ENCODE results near the gene UGCG. TPM values are rescaled to one million over a fixed set of nuclear protein-coding genes. Genes with fewer than 3 reads are reported as not detected.

The UGCG gene
- total RNA-seq, 1 experiment from 2014 or later = 192 TPM

DNA sequence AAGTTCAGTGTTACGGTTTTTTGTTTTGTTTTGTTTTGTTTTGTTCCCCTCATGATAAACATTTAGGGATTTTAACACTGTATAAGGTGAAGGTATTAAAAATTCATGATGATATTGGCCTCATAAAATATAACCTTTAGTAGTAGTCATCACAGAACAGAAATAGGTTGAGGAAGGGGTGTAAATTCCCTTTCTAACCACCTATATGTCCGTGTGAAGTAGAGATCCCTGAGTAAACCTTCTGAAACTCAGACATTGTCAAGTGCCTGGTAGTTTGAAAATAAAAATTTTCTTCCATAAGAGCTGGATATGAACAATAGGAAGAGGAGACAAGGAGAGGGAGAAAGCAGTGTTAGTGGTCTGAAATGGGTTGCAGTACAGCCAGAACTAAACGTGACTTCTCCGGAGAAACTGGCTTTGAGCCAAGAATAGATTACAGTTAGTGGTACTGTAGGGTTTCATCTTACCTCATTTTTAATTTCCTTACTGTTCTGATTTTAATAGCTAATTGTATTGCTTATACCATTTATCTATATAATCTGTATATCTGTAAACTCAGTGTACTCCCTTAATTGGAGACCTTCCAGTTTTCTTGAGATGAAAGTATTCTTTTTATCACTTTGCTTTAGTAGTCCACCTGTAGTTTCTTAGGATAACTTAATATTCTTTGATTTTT, 18.3 kb downstream of the UGCG start:
- no peak for DNase-seq (ENCODE audit: low spot score)
- in situ Hi-C loops (cut with HindIII; ENCODE audit: low sequenced_read_pairs) = no loop called here

DNA sequence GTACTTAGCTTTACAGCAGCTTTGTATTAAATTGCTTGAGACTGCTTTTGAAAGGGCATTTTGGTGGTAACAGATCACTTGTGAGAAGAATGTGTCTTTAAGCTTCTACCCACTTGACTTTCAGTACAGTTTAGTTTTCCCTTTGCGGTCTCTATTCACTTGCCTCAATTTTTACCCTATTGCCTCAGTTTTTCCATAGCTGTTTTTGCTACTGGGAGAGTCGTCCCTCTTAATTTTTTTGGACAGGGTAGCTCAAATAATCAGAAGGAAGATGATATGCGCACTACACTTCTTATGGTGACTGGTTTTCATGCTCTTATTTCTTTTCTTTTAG, 18.8 kb downstream of the UGCG start:
- no peak for DNase-seq (ENCODE audit: low spot score)
- in situ Hi-C loops (cut with HindIII; ENCODE audit: low sequenced_read_pairs) = no loop called here

DNA sequence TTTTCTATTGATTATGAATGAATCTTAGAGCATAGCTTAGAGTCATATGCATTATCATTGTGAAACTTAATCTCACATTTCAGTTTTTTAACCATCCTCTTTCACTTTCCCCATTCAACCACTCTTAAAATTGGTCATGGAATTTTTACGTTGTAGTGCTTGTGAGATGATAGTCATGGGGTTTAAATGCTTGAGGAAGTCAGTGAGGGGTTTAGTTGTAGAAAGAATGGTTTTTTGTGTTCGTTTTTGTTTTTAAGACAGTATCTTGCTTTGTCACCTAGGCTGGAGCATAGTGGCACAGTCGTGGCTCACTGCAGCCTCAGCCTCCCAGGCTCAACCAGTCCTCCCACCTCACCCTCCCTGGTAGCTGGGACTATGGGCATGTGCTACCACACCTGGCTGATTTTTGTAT, 19.6 kb downstream of the UGCG start:
- in situ Hi-C loops (cut with HindIII; ENCODE audit: low sequenced_read_pairs) = no loop called here
- DNase-seq (ENCODE audit: low spot score) = no peak

DNA sequence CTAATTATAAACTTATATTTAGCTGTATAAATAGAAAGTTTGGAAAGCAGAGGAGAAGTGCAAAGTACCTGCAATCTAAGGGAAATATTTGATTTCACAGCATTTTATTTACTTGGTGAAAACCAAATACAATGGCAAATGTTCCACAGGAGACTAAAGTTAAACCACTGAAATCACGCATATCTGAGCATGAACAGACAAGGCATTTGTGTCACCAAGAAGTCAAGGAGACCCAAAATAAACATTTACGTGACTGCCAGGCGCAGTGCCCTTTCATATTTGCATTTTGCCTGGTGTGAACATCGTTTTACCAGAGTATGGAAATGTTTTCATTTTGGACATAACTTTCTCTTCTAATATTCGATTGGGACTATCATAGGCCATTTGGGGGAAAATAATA, 20.6 kb downstream of the UGCG start:
- no peak for DNase-seq (ENCODE audit: low spot score)
- in situ Hi-C loops (cut with HindIII; ENCODE audit: low sequenced_read_pairs) = no loop called here

DNA sequence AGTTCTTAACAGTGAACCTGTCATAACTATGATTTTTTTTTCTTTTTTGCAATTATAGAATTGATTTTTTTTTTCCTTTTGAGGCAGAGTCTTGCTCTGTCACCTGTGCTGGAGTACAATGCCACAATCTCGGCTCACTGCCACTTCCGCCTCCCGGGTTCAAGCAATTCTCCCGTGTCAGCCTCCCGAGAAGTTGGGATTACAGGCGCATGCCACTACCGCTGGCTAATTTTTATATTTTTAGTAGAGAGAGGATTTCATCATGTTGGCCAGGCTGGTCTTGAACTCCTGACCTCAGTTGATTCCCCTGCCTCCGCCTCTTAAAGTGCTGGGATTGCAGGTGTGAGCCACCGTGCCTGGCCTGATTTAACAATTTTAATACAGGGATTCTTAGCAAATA, 21.4 kb downstream of the UGCG start:
- no peak for DNase-seq (ENCODE audit: low spot score)
- in situ Hi-C loops (cut with HindIII; ENCODE audit: low sequenced_read_pairs) = no loop called here

DNA sequence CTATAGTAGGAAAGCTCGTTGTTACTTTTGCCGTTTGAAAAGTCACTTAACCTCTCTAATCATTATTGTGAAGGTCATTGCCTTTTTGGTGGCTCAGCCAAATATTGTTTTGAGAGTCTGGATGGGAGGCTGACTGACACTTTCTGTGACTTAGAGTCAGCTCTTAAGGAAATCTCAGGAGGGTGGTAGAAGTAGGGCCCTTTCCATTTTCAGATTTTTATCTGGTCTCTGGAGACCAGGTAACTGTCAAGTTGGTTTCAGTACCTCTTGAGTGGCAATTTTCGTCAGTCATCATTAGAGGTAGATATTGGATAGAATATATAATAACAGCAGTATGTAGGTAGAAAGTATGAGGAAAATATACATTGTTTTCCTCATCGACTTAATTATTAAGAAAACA, 23.3 kb downstream of the UGCG start:
- no peak for DNase-seq (ENCODE audit: low spot score)
- in situ Hi-C loops (cut with HindIII; ENCODE audit: low sequenced_read_pairs) = no loop called here

DNA sequence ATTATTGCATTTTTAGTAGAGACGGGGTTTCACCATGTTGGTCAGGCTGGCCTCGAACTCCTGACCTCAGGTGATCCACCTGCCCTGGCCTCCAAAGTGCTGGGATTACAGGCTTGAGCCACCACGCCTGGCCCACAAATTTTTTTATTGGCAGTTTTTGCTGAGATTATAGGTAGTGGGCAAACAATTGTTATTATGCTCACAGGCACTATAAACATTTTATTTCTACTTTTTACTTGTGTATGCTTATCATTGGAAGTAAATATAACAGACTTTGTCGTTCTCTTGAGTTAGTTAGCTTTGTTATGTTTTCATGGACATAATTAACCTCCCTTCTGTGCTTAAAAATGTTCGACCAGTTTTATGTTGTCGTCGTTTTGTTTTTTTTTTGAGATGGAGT, 23.9 kb downstream of the UGCG start:
- in situ Hi-C loops (cut with HindIII; ENCODE audit: low sequenced_read_pairs) = no loop called here
- DNase-seq (ENCODE audit: low spot score) = no peak

DNA sequence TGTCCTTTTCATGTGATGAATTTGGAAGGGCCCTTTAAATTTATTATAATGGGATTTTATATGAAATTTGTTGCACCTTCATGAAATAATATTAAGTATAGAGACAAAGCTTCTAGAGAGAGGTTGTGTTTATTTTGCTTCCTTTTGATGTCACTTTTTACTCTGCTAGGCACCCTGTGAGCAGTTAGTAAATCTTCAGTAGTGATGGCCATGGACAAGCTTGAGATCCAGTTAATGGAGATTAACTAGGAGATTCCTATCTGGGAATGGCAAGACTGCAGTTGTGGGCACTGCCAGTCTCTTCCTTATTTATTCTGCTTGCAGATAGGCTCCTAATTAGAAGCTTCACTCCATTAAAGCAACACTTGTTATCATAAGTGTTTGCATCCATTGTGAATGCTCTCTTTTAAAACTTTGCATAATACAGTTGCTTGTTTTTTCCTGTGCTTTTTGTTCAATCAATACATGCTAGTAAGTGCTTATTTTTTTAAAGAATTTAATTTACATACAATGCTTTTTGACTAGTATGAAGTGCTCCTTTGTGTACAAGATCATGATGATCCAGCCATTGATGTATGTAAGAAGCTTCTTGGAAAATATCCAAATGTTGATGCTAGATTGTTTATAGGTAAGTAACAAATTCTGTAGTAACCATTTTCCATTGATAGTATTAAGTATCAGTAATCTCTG, 25.9 kb downstream of the UGCG start:
- in situ Hi-C loops (cut with HindIII; ENCODE audit: low sequenced_read_pairs) = no loop called here
- no peak for DNase-seq (ENCODE audit: low spot score)

DNA sequence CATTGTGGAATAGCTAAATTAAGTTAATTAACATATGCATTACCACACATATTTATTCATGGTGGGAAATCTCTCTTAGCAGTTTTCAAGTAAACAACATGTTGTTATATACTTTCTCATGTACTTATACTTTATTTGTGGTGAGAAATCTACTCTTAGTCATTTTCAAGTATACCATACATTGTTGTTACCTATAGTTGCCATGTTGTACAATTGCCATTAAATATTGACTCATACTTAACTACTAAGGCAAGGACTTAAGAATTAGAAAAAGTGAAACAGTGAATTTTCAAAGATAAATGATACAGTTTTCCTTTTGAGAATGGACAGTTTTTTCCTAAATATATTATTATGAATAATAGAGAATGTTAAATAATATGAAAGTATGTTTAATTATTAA, 27.7 kb downstream of the UGCG start:
- in situ Hi-C loops (cut with HindIII; ENCODE audit: low sequenced_read_pairs) = no loop called here
- DNase-seq (ENCODE audit: low spot score) = no peak

DNA sequence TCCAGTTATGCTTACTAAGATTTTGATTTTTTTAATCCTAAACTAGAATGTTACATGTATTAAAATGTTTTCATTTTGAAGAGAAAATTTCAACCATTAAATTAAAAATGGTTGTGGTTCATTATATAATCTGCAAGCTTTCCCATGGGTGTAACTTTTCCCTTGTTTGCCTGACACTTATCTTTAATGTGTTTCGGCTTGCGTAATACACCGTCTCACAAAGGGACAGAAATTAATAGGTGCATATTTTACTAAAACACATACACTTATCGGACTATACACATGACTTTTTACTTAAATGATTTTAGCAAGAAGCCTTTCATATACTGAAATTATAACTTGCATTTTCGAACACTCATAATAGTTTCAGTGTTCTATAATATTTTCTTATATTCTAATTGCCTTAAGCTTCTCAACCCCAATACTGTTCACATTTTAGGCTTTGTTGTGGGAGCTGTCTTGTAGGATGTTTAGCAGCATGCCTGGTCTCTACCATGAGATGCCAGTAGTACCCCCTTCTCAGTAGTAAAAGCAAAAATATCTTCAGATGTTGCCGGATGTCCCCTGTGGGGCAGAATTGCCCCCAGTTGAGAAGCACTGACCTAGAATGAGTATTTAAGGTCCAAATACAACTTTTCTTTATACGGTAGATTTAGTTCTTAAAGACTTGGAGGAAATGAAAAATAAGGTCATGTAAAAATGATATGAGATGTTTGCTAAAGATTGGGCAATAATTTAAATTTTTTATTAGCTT, 28.6 kb downstream of the UGCG start:
- in situ Hi-C loops (cut with HindIII; ENCODE audit: low sequenced_read_pairs) = no loop called here
- DNase-seq (ENCODE audit: low spot score) = no peak

DNA sequence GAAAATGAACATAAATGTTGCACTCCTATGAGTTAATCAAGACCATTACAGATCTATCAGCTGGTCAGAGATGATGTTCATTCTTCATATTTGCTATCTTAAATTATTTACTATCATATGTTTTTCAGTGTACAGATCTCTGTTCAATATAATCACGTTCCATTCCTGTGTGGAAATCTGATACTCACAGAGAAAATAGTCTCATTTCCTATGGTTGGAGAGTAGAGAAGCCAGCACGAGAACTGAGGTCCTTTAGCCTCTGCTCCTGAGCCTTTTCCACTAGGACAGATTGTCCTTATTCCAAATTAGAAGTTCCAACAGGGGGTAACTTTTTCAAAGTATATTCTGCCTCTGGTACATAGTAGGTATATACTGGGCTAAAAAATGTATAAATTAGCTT, 29.2 kb downstream of the UGCG start:
- in situ Hi-C loops (cut with HindIII; ENCODE audit: low sequenced_read_pairs) = no loop called here
- DNase-seq (ENCODE audit: low spot score) = no peak

DNA sequence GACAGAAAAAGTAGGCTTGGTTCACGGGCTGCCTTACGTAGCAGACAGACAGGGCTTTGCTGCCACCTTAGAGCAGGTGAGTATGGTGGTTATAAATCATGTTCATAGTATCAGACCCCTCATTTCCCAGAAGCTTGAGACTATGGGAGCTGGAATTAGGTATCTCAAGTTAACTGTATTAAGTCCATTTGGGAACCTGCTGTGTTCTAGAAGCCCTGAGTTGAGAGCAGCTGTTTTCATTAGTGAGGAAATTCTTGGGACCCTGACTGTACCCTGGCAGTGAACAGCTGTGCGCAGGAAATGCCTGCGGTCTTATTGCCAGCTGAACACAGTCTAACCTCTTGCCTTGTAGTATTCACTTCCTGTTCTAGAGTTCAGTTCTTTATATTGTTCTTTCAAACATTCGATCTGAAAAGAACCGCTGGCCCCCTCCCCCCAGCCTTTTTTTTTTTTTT, 29.8 kb downstream of the UGCG start:
- in situ Hi-C loops (cut with HindIII; ENCODE audit: low sequenced_read_pairs) = no loop called here
- DNase-seq (ENCODE audit: low spot score) = no peak

DNA sequence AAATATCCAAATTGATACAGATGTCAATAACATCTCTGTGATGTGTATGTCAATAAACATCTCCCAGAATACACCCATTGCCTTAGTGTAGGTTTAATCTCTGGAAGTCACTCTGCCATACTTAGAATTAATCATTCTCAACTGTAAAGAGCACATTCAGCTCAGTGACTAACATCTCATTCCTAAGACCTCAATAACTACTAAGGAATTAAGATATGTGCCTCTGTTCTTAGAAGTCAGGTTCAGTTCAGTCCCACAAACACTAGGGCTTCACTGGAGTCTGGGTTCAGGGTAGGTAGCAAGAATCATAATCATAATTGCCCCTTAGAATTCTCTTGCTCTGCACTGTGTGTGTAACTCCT, 31.7 kb downstream of the UGCG start:
- no peak for DNase-seq (ENCODE audit: low spot score)
- in situ Hi-C loops (cut with HindIII; ENCODE audit: low sequenced_read_pairs) = no loop called here

DNA sequence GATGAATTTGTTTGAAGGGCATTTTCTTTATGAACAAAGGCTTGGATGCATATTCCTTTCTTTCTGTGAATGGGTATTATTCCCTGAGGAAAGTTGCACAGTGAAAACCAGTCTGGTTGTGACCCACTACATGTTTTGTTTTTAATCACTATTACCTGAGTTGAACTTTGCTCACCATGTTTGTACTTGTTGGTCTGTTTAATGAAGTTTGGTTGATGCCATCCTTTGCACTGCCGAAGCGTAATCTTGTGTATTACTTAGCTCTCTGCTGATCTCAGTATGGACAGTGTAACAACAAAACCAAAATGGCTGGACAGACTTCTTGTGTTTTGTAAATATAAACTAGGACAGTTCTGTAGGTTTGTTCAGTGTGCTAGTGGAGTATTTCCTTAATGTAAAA, 38.1 kb downstream of the UGCG start:
- no peak for DNase-seq (ENCODE audit: low spot score)
- in situ Hi-C loops (cut with HindIII; ENCODE audit: low sequenced_read_pairs) = no loop called here

DNA sequence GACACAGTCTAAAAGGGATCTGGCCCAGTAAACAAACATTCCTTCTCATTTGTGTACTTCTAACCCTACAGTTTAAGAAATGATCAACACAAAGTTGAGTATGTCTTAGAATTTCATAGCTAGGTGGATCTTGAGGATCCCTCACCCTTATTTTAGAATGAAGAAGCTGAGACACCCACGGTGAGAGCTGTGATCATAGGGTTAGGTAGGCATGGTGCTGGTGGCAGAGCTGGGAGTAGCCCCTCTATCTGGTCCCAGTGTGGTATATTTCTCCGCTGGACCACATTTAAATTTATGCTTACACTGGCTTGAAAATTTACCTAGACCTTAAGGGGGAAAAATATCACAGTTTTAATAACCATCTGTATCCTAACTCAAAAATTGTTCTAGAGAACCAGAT, 39.8 kb downstream of the UGCG start:
- no peak for DNase-seq (ENCODE audit: low spot score)
- in situ Hi-C loops (cut with HindIII; ENCODE audit: low sequenced_read_pairs) = no loop called here

DNA sequence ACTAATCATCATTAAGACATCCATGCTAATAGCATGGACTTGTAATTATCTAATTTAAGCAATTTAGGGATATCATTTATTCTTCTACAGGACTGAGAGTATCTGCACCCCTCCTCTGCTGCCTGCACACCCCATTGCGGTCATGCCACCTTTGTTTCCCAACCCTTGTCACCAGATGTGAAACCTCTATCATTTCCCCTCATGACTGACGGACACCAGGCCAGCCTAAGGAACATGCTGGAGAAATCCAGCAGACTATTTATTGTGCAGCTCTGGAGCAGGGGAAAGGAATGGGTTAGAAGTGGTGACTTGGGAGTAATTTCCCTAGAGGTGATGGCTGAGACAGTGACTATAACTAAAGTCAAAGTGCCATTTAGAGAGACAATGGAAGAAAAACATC, 40.7 kb downstream of the UGCG start:
- DNase-seq (ENCODE audit: low spot score) = no peak
- in situ Hi-C loops (cut with HindIII; ENCODE audit: low sequenced_read_pairs) = no loop called here

DNA sequence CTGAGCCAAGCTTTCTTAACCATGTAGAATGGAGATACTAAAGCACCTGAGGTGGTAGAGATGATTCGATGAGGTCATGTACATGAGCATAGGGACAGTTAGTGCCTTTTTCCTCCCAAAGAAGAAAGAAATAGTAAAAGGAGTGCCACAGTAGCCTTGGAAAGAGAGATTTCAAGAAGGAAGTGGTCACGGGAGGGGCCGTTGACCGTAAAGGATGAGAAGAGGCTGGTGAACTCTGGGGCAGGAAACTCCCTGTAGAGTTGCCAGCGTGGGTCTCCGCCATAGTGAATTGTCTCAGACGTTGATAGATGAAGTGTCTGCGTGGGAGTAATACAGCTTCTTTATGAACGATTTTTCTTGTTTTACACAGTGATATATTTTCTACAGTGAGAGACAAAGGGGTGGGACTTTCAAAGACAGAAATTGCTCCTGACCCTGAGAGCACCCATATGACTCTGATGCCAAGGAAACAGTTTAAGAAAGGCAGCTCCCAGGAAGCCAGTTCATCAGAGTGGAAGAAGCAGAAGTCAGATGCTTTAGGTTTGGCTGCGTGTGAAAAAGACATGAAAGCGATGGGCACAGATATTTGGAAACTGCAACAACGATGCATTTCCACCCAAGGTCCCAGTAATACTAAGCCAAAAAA, 41.3 kb downstream of the UGCG start:
- DNase-seq (ENCODE audit: low spot score) = no peak
- in situ Hi-C loops (cut with HindIII; ENCODE audit: low sequenced_read_pairs) = no loop called here

DNA sequence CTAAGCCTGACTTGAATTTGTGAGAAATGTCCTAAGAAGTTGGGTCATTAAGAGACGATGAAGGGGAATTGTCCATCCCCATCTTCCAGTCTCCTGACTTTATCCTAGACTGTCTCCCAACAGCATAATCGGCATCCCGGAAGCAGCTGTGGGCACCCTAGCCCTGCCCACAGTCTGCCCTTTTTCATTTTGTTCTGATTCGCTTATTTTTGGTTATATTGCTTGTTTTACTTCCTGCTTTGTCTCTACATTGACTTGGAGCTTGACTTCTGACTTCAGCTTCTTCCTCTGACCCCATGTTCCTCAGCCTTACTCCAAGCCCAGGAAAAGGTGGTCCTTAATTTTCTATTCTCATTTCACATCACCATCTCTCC, 41.8 kb downstream of the UGCG start:
- in situ Hi-C loops (cut with HindIII; ENCODE audit: low sequenced_read_pairs) = no loop called here
- no peak for DNase-seq (ENCODE audit: low spot score)

DNA sequence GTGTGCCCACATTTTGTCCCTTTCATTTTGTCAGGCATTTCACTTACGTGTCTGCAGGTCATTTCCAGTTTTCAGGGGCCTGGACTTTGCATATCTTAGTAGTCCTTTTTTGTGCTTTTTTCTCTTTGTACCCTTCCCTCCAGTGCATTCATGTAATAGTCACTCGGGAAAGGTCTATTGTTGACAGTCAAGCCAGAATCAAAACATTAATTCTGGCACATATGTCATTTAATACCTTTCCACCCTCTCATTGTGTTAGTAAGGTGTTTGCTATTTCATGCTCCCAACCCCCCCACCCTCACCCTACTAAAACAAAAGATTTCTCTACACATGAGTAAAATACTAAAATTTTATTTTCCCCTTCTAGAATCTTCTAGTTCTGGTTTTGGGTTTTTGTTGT, 42.7 kb downstream of the UGCG start:
- no peak for DNase-seq (ENCODE audit: low spot score)
- in situ Hi-C loops (cut with HindIII; ENCODE audit: low sequenced_read_pairs) = no loop called here

DNA sequence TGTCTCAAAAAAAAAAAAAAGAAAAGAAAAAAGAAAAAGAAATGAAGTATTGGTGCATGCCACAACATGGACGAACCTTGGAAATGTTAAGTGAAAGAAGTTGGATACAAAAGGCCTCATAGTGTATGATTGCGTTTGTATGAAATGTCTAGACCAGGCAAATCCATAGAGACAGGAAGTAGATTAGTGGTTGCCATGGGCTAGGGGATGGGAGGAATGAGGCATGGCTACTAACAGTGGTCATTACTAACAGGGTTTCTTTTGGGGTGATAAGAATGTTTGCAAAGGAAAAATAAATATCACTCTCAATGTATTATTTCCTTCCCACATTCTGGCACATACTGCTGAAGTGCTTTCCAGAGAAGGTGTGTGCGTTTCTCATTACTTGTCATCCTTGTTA, 44.1 kb downstream of the UGCG start:
- in situ Hi-C loops (cut with HindIII; ENCODE audit: low sequenced_read_pairs) = no loop called here
- no peak for DNase-seq (ENCODE audit: low spot score)

Measured in G401 (cell line).